ENCODE results near the gene ADAMTS2.

DNA sequence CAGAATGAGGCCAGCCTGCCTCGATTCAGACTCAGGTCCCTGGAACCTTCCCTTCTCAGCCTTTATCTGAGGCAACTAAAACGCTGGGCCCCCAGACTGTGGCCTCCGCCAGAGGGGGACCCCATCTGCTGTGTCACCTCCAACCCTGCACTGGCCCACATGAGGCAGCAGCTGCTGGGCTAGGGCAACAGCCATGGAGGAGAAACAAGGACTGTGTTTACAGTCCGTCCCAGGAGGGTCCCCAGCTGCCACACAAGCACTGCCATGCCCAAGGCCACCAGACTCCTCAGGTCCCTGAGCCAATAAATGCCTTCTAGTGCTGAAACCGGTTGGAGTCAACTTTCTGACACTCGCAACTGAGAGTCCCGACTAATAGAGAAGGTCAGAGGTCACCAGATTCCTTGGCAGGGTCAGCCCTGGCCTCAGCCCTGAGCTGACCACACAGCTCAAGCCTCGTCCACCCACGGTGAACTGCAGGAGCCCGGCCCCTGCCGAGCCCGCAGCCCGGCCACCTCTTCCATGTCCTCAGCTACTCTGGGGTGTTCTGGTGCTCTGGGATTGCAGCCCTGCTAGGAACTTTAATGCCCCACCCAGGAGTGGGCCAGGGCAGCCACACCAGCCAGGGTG is 208.1 kb downstream of the ADAMTS2 start:
- TF ChIP-seq, protein P1, sequence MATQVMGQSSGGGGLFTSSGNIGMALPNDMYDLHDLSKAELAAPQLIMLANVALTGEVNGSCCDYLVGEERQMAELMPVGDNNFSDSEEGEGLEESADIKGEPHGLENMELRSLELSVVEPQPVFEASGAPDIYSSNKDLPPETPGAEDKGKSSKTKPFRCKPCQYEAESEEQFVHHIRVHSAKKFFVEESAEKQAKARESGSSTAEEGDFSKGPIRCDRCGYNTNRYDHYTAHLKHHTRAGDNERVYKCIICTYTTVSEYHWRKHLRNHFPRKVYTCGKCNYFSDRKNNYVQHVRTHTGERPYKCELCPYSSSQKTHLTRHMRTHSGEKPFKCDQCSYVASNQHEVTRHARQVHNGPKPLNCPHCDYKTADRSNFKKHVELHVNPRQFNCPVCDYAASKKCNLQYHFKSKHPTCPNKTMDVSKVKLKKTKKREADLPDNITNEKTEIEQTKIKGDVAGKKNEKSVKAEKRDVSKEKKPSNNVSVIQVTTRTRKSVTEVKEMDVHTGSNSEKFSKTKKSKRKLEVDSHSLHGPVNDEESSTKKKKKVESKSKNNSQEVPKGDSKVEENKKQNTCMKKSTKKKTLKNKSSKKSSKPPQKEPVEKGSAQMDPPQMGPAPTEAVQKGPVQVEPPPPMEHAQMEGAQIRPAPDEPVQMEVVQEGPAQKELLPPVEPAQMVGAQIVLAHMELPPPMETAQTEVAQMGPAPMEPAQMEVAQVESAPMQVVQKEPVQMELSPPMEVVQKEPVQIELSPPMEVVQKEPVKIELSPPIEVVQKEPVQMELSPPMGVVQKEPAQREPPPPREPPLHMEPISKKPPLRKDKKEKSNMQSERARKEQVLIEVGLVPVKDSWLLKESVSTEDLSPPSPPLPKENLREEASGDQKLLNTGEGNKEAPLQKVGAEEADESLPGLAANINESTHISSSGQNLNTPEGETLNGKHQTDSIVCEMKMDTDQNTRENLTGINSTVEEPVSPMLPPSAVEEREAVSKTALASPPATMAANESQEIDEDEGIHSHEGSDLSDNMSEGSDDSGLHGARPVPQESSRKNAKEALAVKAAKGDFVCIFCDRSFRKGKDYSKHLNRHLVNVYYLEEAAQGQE (IDR thresholded peaks at IDR 0.05; ENCODE audit: low read depth): no peak
- TF ChIP-seq TAF1 (IDR thresholded peaks at IDR 0.05; ENCODE audit: low read depth) (no peak), CEBPB (IDR thresholded peaks at IDR 0.05) (no peak), RAD21 (IDR thresholded peaks at IDR 0.05; ENCODE audit: low read depth) (no peak), NFIC (IDR thresholded peaks at IDR 0.05) (no peak), EP300 (IDR thresholded peaks at IDR 0.05; ENCODE audit: borderline replicate concordance) (no peak)
